ENCODE data around the gene FUT9.

DNA sequence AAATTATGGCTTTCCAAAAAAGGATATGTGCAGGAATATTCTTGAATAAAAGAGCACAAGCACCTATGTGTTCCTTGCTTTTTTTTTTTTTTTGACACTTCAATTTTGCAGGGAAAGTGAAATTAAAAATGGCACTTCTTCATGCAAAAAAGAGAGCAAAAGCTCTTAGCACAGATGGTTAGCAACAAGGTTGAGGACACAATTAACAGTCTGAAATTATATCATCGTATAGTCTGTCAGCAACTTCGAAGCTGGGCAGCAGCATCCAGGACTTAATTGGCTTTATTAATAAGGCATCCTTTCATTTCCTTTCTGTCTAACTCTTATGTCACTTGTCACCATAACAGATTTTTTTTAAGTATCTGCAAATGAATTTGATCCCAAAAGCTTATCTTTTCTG lies 122.6 kb downstream of the FUT9 start:
- no peak for TF ChIP-seq MXI1 (IDR thresholded peaks at IDR 0.05; ENCODE audit: borderline replicate concordance, low read depth, low read length)
- no peak for TF ChIP-seq ZNF770 (CRISPR knock-in tag; IDR thresholded peaks at IDR 0.05)
- no peak for TF ChIP-seq ETV6 (CRISPR knock-in tag; conservative IDR thresholded peaks at IDR 0.05)
- TF ChIP-seq FOXP4 (CRISPR knock-in tag; IDR thresholded peaks at IDR 0.05) = no peak
